ENCODE data around the gene SSRP1. TPM values are rescaled to one million over a fixed set of nuclear protein-coding genes. Genes with fewer than 3 reads are reported as not detected.
"Not testable (repeated sequence)": the region's sequence is repeated elsewhere in the genome, so short reads cannot be mapped to it uniquely, and the experiment has no call there.

Gene SSRP1
- total RNA-seq, 1 donor from 2014 or later: 79.5 TPM

- no peak overlapping the region for H3K27ac ChIP-seq (ENCODE audit: low read depth, low read length)
- no peaks in the 10 kb centered on the region for H3K79me2 ChIP-seq (ENCODE audit: insufficient read depth, low read length)
- no peak overlapping the region for H3K4me3 ChIP-seq (ENCODE audit: insufficient read depth, low read depth, low read length)
- H3K4me3 Mint-ChIP-seq (ENCODE audit: unreplicated experiment): no peak overlapping the region
- no peaks in the 10 kb centered on the region for H3K27me3 Mint-ChIP-seq (ENCODE audit: low read depth, unreplicated experiment)
- peaks cover 13% of the 10 kb centered on the region for H3K4me1 Mint-ChIP-seq (ENCODE audit: low read depth, unreplicated experiment)
- H3K36me3 ChIP-seq (ENCODE audit: insufficient read depth, low read length): no peaks in the 10 kb centered on the region
- H3K9ac ChIP-seq (ENCODE audit: low read length): no peak overlapping the region
- H3K4me2 ChIP-seq (ENCODE audit: low read length): no peak overlapping the region
- DNase-seq (ENCODE audit: low read depth) (no peak), FAIRE-seq (no peak)
- TF ChIP-seq EZH2 (IDR thresholded peaks at IDR 0.05; ENCODE audit: insufficient read depth, low read length) (no peak), CTCF (IDR thresholded peaks at IDR 0.05; ENCODE audit: insufficient read depth, low read depth, low read length) (no peak)
- peaks cover 8% of the 10 kb centered on the region for H3K9me3 Mint-ChIP-seq (ENCODE audit: unreplicated experiment)
- H3K27ac Mint-ChIP-seq (ENCODE audit: unreplicated experiment): no peak overlapping the region
- H3K9me3 ChIP-seq (ENCODE audit: insufficient read depth, low read depth, low read length): no peaks in the 10 kb centered on the region
- H3K36me3 Mint-ChIP-seq (ENCODE audit: low read depth, unreplicated experiment): no peaks in the 10 kb centered on the region
- H3K4me1 ChIP-seq (ENCODE audit: insufficient read depth, low read length): peaks cover 6% of the 10 kb centered on the region
- no peak overlapping the region for H2AFZ ChIP-seq (ENCODE audit: low read depth, low read length)
- H3K27me3 ChIP-seq (ENCODE audit: insufficient read depth, low read length): no peaks in the 10 kb centered on the region
- no peaks in the 10 kb centered on the region for H4K20me1 ChIP-seq (ENCODE audit: insufficient read depth, low read length)
Observed at GRCh38 chr11:57283231-57283990, 52.3 kb downstream of the SSRP1 start.

DNA sequence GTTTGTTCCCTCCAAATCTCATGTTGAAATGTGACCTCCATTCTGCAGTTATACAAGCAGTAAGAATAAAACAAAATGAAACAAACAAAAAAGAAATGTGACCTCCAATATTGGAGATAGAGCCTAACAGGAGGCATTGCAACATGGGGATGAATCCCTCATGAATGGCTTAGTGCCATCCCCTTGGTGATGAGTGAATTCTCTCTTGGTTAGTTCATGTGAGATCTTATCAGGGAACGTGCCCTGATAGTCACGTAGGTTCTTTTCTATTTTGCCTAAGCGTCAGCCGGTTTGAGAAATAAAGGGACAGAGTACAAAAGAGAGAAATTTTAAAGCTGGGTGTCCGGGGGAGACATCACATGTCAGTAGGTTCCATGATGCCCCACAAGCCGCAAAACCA lies 54.1 kb downstream of the SSRP1 start:
- not testable (repeated sequence) for H4K20me1 ChIP-seq (ENCODE audit: insufficient read depth, low read length); H3K9ac ChIP-seq (ENCODE audit: low read length); H3K4me3 Mint-ChIP-seq (ENCODE audit: unreplicated experiment); H3K4me2 ChIP-seq (ENCODE audit: low read length); H3K4me3 ChIP-seq (ENCODE audit: insufficient read depth, low read depth, low read length); H2AFZ ChIP-seq (ENCODE audit: low read depth, low read length); FAIRE-seq; H3K4me1 ChIP-seq (ENCODE audit: insufficient read depth, low read length); H3K27ac ChIP-seq (ENCODE audit: low read depth, low read length); H3K36me3 ChIP-seq (ENCODE audit: insufficient read depth, low read length); H3K27me3 ChIP-seq (ENCODE audit: insufficient read depth, low read length); H3K9me3 ChIP-seq (ENCODE audit: insufficient read depth, low read depth, low read length); H3K9me3 Mint-ChIP-seq (ENCODE audit: unreplicated experiment); DNase-seq (ENCODE audit: low read depth); H3K79me2 ChIP-seq (ENCODE audit: insufficient read depth, low read length); H3K27ac Mint-ChIP-seq (ENCODE audit: unreplicated experiment); H3K27me3 Mint-ChIP-seq (ENCODE audit: low read depth, unreplicated experiment); H3K36me3 Mint-ChIP-seq (ENCODE audit: low read depth, unreplicated experiment)
- H3K4me1 Mint-ChIP-seq (ENCODE audit: low read depth, unreplicated experiment): peaks cover 18% of the 10 kb centered on the region

GRCh38 chr11:57279116-57279515 lies 56.6 kb downstream of the SSRP1 start:
- no peak overlapping the region for H3K4me2 ChIP-seq (ENCODE audit: low read length)
- H3K4me3 Mint-ChIP-seq (ENCODE audit: unreplicated experiment): peak overlapping the region; percentile 23
- H2AFZ ChIP-seq (ENCODE audit: low read depth, low read length): no peak overlapping the region
- no peak for DNase-seq (ENCODE audit: low read depth)
- no peaks in the 10 kb centered on the region for H3K79me2 ChIP-seq (ENCODE audit: insufficient read depth, low read length)
- H3K27me3 ChIP-seq (ENCODE audit: insufficient read depth, low read length): no peaks in the 10 kb centered on the region
- peaks cover 4% of the 10 kb centered on the region for H3K4me1 ChIP-seq (ENCODE audit: insufficient read depth, low read length)
- no peak overlapping the region for H3K9ac ChIP-seq (ENCODE audit: low read length)
- H3K9me3 ChIP-seq (ENCODE audit: insufficient read depth, low read depth, low read length): no peaks in the 10 kb centered on the region
- peaks cover 8% of the 10 kb centered on the region for H3K9me3 Mint-ChIP-seq (ENCODE audit: unreplicated experiment)
- H3K27ac Mint-ChIP-seq (ENCODE audit: unreplicated experiment): peak overlapping the region; percentile 97
- TF ChIP-seq CTCF (IDR thresholded peaks at IDR 0.05; ENCODE audit: insufficient read depth, low read depth, low read length) (no peak), EZH2 (IDR thresholded peaks at IDR 0.05; ENCODE audit: insufficient read depth, low read length) (no peak)
- H3K27me3 Mint-ChIP-seq (ENCODE audit: low read depth, unreplicated experiment): no peaks in the 10 kb centered on the region
- no peak overlapping the region for H3K27ac ChIP-seq (ENCODE audit: low read depth, low read length)
- H3K36me3 Mint-ChIP-seq (ENCODE audit: low read depth, unreplicated experiment): no peaks in the 10 kb centered on the region
- no peaks in the 10 kb centered on the region for H3K36me3 ChIP-seq (ENCODE audit: insufficient read depth, low read length)
- no peaks in the 10 kb centered on the region for H4K20me1 ChIP-seq (ENCODE audit: insufficient read depth, low read length)
- peaks cover 14% of the 10 kb centered on the region for H3K4me1 Mint-ChIP-seq (ENCODE audit: low read depth, unreplicated experiment)
- no peak overlapping the region for H3K4me3 ChIP-seq (ENCODE audit: insufficient read depth, low read depth, low read length)
- FAIRE-seq: no peak
